ENCODE results near the gene B4GALNT2.

B4GALNT2 gene

GRCh38 chr17:49213847-49214246, 81.3 kb downstream of the B4GALNT2 start:
- DNase-seq (ENCODE audit: low read depth) = no peak

DNA sequence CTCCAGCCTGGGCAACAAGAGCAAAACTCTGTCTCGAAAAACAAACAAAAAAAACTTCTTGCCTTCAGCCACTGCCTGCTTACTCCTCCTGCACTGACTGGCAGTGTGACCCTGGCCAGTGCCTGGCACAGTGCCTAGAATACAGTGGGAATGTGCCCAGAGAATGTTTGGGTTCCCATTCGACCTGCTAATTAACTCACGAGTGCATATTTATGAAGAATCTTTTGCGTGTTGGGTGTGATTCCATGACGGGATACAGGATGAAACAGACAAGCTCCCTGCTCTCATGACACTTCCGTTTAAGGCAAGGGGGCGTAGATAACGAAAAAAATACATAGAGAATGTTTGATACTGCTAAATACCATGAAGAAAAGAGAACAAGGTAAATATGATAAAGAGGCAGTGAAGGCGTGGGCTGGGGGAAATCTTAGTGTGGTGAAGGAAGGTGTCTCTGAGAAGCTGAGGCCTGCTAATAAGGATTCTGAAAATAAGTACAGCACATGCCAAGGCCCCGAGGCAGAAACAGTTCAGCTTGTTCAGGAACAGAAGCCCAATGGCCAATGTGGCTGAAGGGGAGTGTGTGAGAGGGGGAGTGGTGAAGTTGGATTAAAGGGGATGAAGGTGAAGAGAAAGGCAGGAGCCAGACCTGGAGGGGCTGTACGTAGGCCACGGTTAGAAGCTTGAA, 82.2 kb downstream of the B4GALNT2 start:
- no peak for DNase-seq (ENCODE audit: low read depth)

- DNase-seq (ENCODE audit: low read depth) = no peak
Observed at GRCh38 chr17:49216482-49216881, 83.9 kb downstream of the B4GALNT2 start.

GRCh38 chr17:49216953-49217650, 84.5 kb downstream of the B4GALNT2 start:
- DNase-seq (ENCODE audit: low read depth) = no peak

DNA sequence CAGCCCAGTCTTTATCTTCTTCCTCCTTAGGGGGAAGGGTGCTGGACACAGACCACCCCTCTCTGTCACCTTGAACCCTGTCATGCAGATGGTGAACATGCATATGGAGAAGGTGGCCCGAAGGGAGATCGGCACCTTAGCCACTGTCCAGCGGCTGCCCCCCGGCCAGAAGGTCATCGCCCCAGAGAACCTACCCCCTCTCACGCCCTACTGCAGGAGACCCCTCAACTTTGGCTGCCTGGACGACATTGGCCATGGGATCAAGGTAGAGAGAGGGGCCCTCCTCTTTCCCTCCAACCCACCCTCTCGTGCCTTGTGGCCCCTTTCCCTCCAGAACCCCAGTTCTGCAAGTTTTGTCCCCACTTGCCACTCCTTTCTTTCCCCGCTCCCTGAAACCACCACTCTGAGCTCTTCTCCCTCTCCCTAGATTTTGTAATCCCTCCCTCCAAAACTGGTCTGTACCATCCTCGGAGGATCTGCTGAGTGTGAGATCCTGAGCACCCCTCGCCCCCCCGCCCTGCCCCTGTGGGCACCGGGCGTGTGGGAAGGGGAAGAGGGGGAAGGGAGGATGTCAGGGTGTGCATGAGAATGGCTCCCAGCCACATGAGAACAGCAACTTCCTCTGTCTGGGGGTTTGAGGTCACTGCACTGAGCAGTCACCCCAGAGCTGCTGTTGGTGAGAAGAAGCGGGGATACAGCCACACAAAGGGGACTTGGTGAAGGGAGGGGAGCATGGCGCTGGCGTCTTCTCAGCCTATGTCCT, 85.3 kb downstream of the B4GALNT2 start:
- peak; percentile 46 for DNase-seq (ENCODE audit: low read depth)

- DNase-seq (ENCODE audit: low read depth) = no peak
Observed at GRCh38 chr17:49218941-49219913, 86.7 kb downstream of the B4GALNT2 start.

GRCh38 chr17:49219987-49220386, 87.4 kb downstream of the B4GALNT2 start:
- DNase-seq (ENCODE audit: low read depth) = no peak

- no peak for DNase-seq (ENCODE audit: low read depth)
Observed at GRCh38 chr17:49223168-49223516, 90.6 kb downstream of the B4GALNT2 start.

DNA sequence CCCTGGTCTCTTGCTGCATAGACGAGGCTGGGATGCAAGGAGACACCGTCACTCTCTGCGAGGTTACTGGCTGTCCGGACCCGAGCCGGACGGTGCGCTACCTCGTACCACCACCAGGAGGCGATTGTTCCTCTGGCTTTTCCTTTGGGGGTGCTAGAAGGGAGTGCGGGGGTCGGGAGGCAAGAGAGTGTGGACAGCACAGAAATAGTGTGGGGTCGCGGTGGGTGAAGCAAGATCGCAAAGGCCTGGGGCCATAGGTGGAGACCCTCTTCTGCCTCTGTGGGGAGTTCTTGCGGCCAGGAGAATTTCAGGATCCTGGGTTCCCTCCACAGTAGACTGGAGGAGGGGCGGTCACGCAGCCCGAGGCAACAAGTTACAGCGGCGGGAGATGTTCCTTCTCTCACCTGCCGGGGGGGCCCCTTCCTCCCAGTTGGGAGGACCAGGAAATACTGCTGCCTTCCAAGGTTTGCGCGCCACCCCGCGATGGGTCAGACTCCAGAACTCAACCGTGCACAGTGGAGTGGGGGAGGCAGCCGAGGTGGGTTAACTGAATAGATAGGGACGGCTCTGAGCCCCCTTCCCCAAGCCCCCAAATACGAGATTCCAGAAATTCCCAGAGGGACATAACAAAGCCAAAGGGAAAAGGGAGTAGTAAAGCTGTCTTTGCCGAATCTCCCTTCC, 91.1 kb downstream of the B4GALNT2 start:
- peak; percentile 45 for DNase-seq (ENCODE audit: low read depth)

DNA sequence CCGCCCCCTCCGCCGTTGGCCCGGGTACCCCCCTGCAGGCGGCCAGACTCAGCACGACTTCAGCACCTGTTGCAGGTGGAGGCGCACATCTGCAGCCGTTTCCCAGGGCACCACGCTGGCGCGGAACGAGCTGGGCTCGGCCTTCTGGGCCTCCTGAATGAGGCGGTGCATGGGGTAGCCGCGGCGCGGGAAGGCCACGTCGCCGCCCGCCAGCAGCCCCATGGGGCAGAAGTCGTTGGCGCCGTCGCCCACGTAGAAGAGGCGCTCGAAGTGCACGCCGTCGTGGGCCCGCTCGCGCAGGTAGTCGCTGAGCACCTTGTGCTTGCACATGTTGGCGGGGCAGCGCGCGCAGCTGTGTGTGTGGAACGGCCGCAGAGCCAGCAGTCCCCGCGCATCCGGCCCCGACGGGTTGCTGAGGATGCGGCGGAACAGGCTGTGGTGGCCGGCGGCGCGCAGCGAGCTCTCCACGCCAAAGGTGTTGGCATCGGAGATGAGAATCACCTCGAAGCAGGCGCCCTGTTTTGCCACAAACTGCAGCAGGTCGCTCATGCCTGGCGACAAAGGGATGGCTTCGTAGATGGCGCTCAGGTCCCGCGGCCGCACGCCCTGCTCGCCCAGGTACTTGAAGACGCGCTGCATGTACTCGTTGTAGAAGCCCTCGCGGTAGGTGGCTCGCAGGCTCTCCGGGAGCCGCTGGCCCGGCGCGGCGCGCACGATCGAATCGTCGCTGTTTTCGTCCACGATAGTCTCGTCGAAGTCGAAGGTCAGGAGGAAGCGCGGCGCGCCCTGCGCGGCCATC, 91.8 kb downstream of the B4GALNT2 start:
- no peak for DNase-seq (ENCODE audit: low read depth)

GRCh38 chr17:49224997-49225337, 92.4 kb downstream of the B4GALNT2 start:
- no peak for DNase-seq (ENCODE audit: low read depth)

DNA sequence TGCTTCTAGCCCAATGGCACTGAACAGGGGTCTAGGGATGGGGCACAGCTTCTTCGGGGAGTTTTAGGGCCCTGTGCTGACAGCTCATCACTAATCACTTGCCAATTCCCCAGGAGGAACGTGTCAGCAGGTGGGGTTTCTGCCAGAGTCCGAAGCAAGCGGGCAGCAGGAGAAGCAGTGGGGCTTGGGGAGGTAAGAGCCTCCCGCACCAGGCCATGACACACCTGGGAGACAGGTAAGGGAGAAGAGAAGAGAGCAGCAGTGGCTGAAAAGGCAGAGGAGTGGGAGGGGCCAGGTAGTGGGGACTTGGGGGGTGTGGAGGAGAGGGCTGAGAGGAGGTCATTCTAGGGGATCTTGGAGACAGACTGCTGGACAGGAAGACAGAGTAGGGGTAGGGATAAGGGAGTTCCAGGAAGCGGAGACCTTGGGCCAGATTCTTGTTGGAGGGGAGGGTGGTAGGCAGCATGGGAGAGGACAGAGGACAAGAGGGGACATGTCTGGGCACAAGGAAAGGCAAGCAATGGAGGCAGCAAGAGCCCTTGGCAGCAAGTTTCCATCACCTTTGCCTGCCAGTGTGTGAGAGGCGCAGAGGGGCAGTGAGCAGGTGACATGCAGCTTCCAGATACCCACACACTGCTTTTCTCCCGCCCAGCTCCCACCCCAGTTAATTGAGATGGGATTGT, 93.1 kb downstream of the B4GALNT2 start:
- no peak for DNase-seq (ENCODE audit: low read depth)
